ENCODE measurements around the gene EXOSC3.

The EXOSC3 gene

DNA sequence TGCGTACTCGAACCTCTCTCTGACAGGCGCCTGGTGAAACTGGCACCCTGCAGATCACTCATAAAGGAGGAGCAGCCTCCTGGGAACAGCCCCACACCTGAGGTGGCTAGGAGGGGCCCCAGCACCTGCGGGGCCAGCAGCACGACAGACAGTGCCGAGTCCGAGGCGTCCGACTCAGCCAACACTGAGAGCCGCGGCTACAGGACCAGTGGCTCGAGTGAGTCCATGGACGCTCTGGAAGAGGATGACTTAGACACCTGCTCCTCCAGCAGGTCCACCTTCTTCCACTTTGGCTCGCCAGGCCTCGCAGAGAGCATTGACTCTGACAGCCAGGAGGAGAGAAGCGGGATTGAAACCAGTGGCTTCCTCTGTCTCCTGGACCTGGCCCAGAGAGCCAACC is 44.7 kb downstream of the EXOSC3 start:
- in situ Hi-C loops (cut with MboI; ENCODE audit: low sequenced_read_pairs): loop anchor here (25.0 kb wide), 1 partner anchor 622 kb away; no protein-coding TSS in a partner anchor

DNA sequence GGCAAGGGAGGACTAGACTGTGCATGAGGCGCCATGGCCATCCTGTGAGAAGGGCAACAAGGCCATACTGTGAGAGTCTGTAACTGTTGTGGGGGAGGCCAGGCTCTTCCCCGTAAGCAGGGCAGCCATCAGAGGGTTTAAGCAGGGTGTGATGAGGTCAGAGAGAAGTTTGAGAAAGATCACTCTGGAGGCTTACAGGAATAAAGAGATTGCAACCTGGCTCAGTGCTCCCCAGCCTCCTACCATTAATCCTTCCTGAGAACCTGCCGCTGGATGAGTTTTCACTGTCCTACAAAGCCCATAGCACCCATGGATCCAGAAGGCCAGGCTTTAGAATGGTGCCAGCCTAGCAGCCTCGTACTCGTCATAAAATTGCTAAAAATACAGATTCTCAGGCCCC is 45.6 kb downstream of the EXOSC3 start:
- in situ Hi-C loops (cut with MboI; ENCODE audit: low sequenced_read_pairs): loop anchor here (25.0 kb wide), 1 partner anchor 623 kb away; no protein-coding TSS in a partner anchor

DNA sequence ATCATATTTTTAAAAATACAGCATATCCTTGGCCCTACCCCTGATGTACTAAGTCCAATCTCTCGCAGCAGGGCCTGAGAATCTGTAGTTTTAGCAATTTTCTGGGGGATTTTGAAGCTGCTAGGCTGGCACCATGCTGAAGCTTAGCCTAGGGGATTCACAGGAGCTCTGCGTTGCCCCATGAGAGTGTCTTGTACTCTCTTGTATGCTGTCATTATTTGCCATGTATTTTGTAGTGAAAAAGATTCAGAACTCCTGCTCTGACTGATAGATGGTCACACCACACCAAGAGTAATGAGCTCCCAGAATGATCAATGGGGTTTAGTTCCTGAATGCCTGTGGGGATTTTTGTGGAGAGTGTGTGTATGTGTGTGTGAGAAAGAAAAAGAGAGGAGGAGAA is 51.9 kb downstream of the EXOSC3 start:
- in situ Hi-C loops (cut with MboI; ENCODE audit: low sequenced_read_pairs): loop anchor here (25.0 kb wide), 1 partner anchor 629 kb away; no protein-coding TSS in a partner anchor

DNA sequence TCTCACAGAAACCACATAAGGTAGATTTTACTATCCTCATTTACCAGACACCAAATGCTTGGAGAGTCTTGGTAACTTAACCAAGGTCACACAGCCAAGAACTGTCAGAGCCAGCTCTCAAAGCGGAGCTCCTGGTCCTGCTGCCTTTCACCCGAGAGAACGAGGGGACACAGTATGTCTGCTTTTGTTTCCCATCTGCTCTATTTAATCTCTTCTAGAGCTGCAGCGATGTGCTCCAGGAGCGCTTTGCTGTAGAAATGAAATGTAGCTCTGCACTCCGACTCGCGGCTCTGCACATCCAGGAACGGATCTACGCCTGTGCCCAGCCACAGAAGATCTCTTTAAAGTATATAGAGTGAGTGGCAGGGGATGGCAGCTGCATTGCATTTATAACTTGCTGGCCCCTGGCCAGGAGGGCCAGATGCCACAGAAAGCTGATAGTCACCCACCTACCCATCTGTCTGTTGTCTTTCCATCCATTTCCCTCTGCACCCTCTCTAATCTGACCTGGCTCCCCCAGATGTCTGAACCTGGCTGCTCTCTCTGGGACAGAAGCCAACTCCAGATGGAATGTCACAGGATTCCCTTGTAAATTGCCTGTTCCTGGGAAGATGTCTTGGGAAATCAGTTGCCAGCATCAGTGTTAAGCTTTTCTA is 52.6 kb downstream of the EXOSC3 start:
- in situ Hi-C loops (cut with MboI; ENCODE audit: low sequenced_read_pairs): loop anchor here (25.0 kb wide), 1 partner anchor 630 kb away; no protein-coding TSS in a partner anchor

DNA sequence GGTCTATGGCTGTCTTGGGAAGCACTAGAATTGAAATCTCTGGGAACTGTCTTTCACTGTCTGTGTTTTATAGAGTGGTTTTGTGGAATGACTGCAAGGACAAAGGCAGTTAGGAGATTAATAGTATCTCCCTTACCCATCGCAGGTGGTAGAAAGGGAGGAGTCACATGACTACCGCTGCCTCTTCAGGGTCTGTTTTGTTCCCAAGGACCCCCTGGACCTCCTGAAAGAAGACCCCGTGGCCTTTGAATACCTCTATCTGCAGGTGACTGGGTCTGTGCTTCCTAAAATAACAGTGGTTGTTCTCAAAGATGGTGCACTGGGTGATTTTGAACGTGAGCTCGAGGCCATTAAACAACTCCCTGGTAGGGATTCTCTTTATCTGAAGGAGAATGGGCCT is 54.0 kb downstream of the EXOSC3 start:
- in situ Hi-C loops (cut with MboI; ENCODE audit: low sequenced_read_pairs): loop anchor here (25.0 kb wide), 1 partner anchor 631 kb away; no protein-coding TSS in a partner anchor

DNA sequence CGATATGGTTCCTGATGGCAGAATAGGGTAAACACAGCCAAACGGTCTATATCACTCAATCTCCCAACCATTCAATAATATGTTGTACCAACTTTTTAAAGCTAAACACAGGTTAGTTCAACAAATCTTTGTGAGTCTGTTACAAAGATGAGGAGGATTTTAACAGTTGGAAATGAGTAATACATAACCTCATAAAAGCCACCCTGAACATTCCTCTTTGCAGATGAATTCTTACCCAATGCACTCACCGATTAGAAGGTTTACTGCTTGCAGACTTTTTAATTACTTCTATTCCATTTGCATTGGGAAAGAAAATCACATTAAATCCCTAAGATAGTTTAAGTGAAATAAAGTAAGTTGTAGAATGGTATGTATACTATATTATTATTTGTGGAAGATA is 54.6 kb downstream of the EXOSC3 start:
- in situ Hi-C loops (cut with MboI; ENCODE audit: low sequenced_read_pairs): loop anchor here (25.0 kb wide), 1 partner anchor 632 kb away; no protein-coding TSS in a partner anchor
